ENCODE measurements around the gene TMEM38A.
"Not testable (repeated sequence)": the region's sequence is repeated elsewhere in the genome, so short reads cannot be mapped to it uniquely, and the experiment has no call there.

Gene TMEM38A

DNA sequence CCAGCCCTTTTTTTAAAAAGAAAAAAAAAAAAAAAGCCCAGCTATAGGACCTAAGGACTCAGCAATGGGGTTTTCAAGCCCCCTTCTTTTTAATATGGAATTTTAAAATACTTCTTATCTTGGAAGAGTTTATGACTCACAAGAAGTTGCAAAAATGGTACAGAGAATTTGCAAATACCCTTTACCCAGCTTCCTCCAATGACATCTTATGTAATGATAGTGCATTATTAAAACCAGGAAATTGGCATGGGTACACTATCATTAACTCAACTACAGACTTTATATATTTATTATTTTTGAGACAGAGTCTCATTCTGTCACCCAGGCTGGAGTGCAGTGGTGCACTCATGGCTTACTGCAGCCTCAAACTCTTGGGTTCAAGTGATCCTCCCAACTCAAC lies 16.1 kb downstream of the TMEM38A start:
- DNase-seq: no peak

DNA sequence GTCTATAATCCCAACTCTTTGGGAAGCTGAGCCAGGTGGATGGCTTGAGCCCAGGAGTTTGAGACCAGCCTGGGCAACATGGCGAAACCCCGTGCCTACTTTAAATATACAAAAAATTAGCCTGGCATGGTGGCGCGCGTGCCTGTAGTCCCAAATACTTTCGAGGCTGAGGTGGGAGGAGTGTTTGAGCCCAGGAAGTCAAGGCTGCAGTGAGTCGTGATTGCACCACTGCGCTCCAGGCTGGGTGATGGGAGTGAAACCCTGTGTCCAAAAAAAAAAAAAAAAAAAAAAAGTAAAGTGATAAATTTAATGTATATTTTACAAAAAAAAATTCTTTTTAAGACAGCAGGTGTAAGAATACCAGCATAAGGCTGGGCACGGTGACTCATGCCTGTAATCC lies 17.6 kb downstream of the TMEM38A start:
- DNase-seq: no peak

DNA sequence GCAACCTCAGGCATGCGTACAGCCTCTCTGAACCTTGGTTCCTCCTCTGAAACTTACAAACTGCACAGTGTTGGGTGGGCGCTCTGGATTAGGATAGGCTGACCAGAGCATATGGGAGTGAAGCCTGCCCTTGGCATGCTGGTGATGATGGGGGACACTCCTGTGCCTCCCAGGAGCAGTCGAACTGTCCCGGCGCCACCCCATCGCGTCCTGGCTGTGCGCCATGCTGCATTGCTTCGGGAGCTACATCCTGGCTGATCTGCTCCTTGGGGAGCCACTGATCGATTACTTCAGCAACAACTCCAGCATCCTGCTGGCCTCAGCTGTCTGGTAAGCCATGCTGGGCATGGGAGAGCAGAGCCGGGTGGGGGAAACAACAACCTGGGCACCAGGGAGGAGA lies 18.9 kb downstream of the TMEM38A start:
- no peak for DNase-seq

DNA sequence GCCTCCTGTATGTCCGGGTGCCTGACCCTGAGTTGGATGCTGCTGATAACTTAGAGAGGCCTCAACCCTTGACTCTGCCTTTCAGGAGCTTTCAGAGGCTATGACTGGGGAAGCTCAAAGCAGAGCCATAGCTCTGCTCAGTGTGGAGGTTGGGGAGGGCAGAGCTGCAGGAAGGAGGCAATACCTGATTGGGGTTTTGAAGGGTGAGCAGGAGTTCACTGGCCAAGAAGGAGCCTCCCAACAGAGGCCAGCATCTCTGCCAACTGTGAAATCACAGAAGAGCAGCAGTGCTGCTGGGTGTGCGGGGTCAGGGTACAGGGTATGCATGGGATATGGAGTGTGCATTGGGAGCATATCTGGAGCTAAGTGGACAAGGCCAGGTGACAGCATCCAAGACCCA lies 21.6 kb downstream of the TMEM38A start:
- DNase-seq: no peak

DNA sequence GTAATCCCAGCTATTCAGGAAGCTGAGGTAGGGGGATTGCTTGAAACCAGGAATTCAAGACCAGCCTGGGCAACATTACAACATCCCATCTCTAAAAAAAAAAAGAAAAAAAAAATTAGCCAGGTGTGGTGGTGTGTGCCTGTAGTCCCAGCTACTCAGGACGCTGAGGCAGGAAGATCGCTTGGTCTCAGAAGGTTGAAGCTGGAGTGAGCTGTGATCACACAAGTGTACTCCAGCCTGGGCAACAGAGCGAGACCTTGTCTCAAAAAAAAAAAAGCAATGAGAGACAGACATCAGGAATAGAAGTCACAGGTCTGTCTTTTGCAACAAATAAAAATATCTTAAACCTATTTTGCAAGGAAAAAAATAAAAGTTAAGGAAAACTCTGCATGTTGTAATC lies 23.3 kb downstream of the TMEM38A start:
- no peak for DNase-seq

DNA sequence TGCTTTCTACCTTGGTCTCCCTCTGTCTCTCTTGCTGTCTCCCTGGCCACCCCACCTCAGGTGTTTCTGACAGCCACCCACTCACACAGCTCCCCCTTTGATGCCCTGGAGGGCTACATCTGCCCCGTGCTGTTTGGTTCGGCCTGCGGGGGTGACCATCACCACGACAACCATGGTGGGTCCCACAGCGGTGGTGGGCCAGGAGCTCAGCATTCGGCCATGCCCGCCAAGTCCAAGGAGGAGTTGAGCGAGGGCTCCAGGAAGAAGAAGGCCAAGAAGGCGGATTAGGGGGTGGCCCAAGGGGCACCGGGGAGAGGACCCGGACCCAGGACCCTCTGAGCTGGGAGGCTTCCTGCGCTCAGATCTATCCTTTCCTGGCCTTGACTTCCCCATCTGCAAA lies 27.1 kb downstream of the TMEM38A start:
- DNase-seq: no peak

DNA sequence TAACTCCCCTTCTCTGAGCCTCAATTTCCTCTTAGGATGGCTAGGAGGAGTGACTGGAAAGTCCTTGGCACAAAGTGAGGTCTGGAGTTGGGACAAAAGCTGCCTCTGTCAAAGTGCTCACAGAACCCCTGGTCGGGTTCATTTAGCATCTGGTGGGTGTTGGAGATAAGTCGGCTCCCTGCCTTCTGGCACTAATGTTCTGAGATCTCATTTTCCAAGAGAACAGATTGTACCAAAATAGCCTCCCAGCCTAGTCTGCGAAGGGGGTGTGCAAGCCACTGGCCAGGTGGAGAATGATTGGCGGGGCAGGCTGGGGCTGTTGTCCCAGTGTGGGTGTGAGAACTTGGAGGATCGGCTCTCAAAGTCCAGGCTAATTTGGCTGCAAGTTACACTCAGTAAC lies 38.0 kb downstream of the TMEM38A start:
- DNase-seq: no peak

DNA sequence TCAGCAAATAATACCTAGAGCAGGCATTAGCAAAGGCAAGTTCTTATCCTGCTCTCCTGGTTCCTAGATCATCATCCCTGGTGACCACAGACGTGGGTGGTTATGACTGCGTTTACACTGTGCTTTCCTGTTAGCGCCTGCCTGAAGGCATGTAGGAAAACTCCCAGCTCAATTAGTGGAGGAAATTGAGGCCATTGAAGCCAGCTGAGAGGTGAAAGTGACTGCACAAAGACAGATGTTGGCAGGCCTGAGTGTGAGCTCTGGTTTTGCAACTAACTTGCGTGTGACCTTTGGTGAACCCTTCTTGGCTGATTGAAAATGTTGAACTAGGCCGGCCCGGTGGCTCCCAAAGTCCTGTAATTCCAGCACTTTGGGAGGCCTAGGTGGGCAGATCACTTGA lies 41.2 kb downstream of the TMEM38A start:
- DNase-seq: no peak

DNA sequence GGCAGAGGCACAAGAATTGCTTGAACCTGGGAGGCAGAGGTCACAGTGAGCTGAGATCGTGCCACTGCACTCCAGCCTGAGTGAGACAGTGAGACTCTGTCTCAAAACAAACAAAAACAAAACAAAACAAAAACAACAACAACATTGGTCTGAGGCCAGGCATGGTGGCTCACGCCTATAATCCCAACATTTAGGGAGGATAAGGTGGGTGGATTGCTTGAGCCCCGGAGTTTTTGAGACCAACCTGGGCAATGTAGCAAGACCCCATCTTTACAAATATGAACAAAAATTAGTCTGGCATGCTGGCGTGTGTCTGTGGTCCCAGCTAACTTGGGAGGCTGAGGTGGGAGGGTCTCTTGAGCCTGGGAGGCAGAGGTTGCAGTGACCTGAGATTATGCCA lies 42.7 kb downstream of the TMEM38A start:
- no peak for DNase-seq

DNA sequence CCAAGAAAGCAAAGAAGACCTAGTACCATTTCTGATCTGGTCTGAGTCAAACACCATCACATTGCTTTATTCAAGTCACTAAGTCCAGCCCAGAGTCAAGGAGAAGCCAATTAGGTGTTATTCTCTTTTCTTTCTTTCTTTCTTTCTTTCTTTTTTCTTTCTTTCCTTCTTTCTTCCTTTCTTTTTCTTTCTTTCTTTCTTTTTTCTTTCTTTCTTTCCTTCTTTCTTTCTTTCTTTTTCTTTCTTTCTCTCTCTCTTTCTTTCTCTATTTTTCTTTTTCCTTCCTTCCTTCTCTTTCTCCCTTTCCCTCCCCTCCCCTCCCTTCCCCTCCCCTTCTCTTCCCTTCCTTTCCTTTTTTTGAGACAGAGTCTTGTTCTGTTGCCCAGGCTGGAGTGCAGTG lies 49.9 kb downstream of the TMEM38A start:
- not testable (repeated sequence) for DNase-seq

DNA sequence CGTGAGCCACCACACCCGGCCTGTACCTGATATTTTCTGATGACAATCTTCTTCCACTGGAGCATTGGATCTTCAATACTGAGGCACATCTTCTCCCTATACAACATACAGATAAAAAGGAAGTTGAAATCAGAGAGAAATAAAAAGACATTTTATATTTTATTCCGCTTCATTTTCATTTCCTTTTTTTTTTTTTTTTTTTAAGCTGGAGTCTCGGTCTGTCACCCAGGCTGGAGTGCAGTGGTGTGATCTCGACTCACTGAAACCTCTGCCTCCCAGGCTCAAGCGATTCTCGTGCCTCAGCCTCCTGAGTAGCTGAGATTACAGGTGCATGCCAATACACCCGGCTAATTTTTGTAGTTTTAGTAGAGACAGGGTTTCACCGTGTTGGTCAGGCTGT lies 51.4 kb downstream of the TMEM38A start:
- not testable (repeated sequence) for DNase-seq

DNA sequence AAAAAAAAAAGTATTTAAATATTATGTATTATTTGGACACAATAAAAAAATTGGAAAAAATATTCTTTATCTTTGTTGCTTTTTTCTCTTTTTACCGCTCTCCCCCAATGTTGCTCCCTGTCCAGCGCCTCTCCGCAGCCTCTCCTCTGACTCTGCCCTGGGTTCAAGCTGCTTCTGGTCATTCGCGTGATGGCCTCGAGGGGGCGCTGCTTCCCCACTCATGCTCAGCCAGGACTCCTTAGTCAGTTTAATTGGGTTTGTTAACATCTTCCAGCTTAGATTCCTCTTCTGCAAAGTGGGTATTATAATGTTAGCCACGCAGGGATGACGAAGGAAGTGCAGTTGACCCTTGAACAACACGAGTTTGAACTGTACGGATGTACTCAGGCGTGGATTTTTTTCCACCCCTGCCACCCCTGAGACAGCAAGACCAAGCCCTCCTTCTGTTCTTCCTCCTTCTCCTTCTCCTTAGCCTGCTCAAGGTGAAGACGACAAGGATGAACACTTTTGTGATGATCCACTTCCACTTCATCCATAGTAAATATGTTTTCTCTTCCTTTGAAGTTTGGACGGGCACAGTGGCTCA lies 53.9 kb downstream of the TMEM38A start:
- peak; percentile 20 to 57 for DNase-seq

DNA sequence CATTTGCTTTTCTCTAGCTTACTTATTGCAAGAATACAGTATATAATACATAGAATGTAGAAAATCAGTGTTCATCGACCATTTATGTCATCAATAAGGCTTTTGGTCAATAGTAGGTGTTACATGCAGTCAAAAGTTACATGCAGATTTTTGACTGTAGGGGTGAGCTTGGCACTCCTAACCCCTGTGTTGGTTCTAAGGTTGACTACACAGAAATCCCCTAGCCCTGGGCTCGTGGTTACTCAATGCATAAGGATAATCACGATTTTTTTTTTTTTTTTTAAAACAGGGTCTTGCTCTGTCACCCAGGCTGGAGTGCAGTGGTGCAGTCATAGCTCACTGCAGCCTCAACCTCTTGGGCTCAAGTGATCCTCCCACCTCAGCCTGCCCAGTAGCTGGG lies 54.7 kb downstream of the TMEM38A start:
- DNase-seq: no peak

DNA sequence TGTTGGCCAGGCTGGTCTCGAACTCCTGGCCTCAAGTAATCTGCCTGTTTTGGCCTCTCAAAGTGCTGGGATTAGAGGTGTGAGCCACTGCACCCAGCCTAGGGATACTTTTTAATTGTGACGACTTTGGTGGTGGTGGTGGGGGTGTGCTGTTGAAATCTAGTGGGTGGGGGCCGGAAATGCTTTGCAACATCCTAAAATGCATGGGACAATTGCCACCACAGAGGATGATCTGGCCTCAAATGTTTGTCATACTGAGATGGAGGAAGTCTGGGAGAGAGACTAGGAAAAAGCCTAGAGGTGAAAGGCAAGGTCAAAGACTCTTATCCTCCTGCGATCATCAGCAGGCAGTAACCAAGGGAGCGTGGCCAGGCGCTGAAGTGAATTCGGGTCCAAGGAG lies 60.1 kb downstream of the TMEM38A start:
- DNase-seq: no peak

DNA sequence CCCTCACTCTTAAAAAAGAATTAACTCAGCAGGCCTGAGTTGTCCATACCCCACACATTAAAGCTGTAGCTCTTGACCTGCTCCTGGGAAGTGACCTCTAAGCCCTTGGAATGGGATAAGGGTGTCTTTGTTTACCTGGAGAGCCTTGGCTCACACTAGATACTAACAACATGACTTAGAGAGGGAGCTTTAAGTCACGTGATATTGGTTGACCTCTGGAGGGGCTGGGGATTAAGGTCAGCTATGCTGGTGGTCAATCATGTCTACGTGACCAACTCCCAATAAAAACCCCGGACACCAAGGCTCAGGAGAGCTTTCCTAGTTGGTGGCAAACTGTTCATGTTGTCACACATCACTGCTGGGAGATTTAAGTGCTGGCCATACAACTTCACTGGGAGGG lies 61.7 kb downstream of the TMEM38A start:
- no peak for DNase-seq

DNA sequence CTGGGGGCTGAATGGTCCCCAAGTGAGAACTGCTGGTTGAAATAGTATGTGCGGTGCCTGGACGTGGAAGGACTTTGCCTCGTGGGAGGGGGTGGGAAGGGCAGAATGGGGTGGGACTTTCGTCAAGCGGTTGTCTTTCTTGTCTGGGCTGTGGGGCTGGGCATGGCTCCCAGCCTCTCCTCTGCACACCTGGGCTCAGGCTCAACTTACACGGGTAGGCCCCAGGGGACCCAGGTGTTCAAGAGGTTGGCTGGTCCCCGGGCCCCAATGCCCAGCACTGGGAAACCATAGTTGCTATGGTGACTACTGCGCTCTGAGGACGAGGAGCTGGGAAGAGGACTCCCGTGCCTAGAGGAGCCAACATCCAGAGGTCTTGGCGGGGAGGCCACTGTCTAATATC lies 66.0 kb downstream of the TMEM38A start:
- no peak for DNase-seq

DNA sequence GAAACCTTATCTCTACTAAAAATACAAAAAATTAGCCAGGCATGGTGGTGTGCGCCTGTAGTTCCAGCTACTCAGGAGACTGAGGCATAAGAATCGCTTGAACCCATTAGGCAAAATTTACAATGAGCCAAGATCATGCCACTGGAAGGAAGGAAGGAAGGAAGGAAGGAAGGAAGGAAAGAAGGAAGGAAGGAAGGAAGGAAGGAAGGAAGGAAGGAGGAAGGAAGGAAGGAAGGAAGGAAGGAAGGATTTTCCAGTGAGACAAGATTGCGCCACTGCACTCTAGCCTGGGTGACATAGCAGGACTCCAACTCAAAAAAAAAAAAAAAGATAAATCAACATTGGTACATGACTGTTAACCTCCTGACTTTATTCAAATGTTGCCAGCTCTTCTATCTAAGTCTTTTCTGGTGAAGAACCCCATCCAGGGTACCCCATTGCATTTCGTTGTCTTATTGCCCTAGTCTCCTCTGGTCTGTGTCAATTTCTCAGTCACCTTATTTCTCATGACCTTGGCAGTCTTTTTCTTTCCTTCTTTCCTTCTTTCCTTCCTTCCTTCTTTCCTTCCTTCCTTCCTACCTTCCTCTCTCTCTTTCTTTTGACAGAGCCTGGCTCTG lies 74.8 kb downstream of the TMEM38A start:
- DNase-seq: not testable (repeated sequence)

DNA sequence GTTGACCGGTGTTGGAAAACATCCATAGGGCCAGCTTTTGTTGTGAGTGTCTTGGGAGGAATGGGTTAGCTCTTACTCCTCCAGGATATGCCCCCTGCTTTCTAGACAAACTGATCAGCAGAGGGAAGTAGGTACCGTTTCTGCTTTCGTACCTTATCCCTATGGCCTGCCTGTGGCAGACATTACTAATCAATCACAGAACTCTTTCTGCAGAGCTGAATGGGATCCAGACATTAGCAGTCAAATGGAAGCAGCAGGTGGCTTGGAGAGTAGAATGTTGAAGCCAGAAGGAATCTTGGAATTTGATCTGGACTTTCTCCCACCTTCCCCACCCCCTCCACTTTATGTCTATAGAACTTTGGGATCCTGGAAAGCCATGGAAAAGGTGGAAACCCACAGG lies 75.8 kb downstream of the TMEM38A start:
- peak in 1 of 2 experiments; percentile 6 for DNase-seq

DNA sequence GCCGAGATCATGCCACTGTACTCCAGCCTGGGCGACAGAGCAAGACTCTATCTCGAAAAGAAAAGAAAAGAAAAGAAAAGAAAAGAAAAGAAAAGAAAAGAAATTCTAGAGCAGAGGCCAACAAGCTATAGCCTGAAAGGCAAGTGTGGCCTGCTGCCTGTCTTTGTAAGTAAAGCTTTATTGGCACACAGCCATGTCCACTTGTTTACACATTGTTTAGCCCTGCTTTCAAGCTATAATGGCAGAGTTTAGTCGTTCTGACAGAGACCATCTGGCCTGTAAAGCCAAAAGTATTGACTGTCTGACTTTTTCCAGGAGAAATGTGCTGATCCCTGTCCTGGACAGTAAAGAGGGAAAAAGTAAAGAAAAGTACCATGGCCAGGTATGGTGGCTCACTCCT lies 77.0 kb downstream of the TMEM38A start:
- peak in 1 of 2 experiments; percentile 50 for DNase-seq

DNA sequence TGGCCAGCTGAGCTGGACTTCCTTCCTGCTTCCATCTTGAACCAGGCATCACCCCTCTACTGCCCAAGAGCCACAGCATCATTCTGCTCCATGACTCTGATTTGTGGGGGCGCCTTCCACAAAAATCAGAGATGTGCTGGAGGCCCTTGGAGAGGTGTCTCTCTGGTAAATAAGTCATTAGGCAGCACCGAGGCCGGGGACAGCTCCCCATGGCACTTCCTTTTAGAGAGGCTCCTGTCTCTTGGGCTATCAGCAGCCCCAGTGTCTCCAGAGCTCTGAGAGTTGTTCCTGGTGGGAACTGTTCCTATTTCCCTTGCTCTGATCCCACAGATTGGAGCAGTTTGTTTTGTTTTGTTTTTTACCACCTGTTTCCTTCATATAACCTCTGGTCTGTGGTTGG lies 78.6 kb downstream of the TMEM38A start:
- DNase-seq: no peak
